Caco-2 (cell line): ENCODE measurements around the gene TSHR. TPM values are rescaled to one million over a fixed set of nuclear protein-coding genes. Genes with fewer than 3 reads are reported as not detected.
"Not testable (repeated sequence)": the region's sequence is repeated elsewhere in the genome, so short reads cannot be mapped to it uniquely, and the experiment has no call there.

ENCODE experiments used
- BruUV-seq: library from RNA; stranded (reverse); fragments of 400-500 nt; replicated peaks from 2 replicates; lab custom pipeline; 2021; lab: Mats Ljungman, UMichigan
- CTCF ChIA-PET: fragments of 300-600 bp; sonication (Branson Sonifier 250); formaldehyde crosslinking; loops from one replicate; lab custom pipeline; 2022; ENCODE audit warnings: antibody characterized with exemption; lab: Charles Lee
- POLR2A ChIA-PET: fragments of 300-600 bp; sonication (Branson Sonifier 250); formaldehyde crosslinking; loops from one replicate; lab custom pipeline; 2022; ENCODE audit warnings: antibody characterized with exemption; lab: Charles Lee
- DNase-seq, 2 experiments: peaks; one replicate each; pipeline versions ENCODE4 v3.0.0 to v3.0.0-alpha.2; 2020 to 2022
- H3K27me3 ChIP-seq: replicated peaks from 2 replicates; pipeline ENCODE4 v1.6.0; 2011; ENCODE audit warnings: low read length; ENCODE audit not compliant: control insufficient read depth, insufficient read depth
- H3K36me3 ChIP-seq: 2 replicates; pipeline ENCODE4 v1.5.1; 2011; ENCODE audit warnings: low read length; ENCODE audit not compliant: control insufficient read depth, insufficient read depth
- H3K4me1 ChIP-seq: fragments of 250-450 bp; sonication (Bioruptor Pico); 2 replicates; pipeline ENCODE4 v1.5.1; 2020; ENCODE audit warnings: mild to moderate bottlenecking
- H3K4me3 ChIP-seq: 2 replicates; pipeline ENCODE4 v1.5.1; 2011; ENCODE audit warnings: low read depth, mild to moderate bottlenecking, control low read depth, low read length
- H3K9me3 ChIP-seq: fragments of 250-450 bp; sonication (Bioruptor Pico); 2 replicates; pipeline ENCODE4 v1.5.1; 2020; ENCODE audit warnings: mild to moderate bottlenecking, moderate library complexity
- H3K27ac Mint-ChIP-seq: one replicate; pipeline ENCODE4 v1.8.0; 2022; ENCODE audit warnings: mixed read lengths; ENCODE audit not compliant: unreplicated experiment
- H3K27me3 Mint-ChIP-seq: one replicate; pipeline ENCODE4 v1.8.0; 2022; ENCODE audit warnings: mixed read lengths; ENCODE audit not compliant: insufficient read depth, unreplicated experiment
- H3K36me3 Mint-ChIP-seq: one replicate; pipeline ENCODE4 v1.8.0; 2022; ENCODE audit warnings: mild to moderate bottlenecking, mixed read lengths; ENCODE audit not compliant: insufficient read depth, unreplicated experiment
- H3K4me1 Mint-ChIP-seq: one replicate; pipeline ENCODE4 v1.8.0; 2022; ENCODE audit warnings: low read depth, mixed read lengths; ENCODE audit not compliant: unreplicated experiment
- H3K4me3 Mint-ChIP-seq: one replicate; pipeline ENCODE4 v1.8.0; 2022; ENCODE audit warnings: mild to moderate bottlenecking, moderate library complexity, mixed read lengths; ENCODE audit not compliant: unreplicated experiment
- H3K9me3 Mint-ChIP-seq: one replicate; pipeline ENCODE4 v1.8.0; 2022; ENCODE audit warnings: mixed read lengths; ENCODE audit not compliant: unreplicated experiment
- CTCF ChIP-seq, 2 experiments: fragments of 200-600 bp in 1 of 2; IDR thresholded peaks; 1 replicate in 1 of 2; 2 replicates in 1 of 2; pipeline versions ENCODE4 v1.5.1 to v1.8.0; 2011 to 2022; ENCODE audit warnings: antibody characterized with exemption in 1 of 2, control low read depth in 1 of 2, inconsistent platforms in 1 of 2, low read depth in 1 of 2, low read length in 1 of 2, mild to moderate bottlenecking in 1 of 2, moderate library complexity in 1 of 2; ENCODE audit not compliant: insufficient read depth in 1 of 2, severe bottlenecking in 1 of 2, unreplicated experiment in 1 of 2
- intact Hi-C: fragments of 100-400 bp; cut with micrococcal nuclease; formaldehyde crosslinking; loops from one replicate; pipeline ENCODE4 v1.10.0; 2022; ENCODE audit not compliant: unreplicated experiment
- total RNA-seq: library from RNA; stranded (reverse); gene quantifications from 2 replicates; pipeline ENCODE4 v1.2.3, GENCODE V29; 2022

Gene TSHR
- total RNA-seq, 1 experiment from 2014 or later: not detected

- Mint-ChIP-seq H3K9me3 (no peaks in the 10 kb centered on the region), H3K36me3 (no peaks in the 10 kb centered on the region), H3K4me1 (no peaks in the 10 kb centered on the region), H3K27me3 (peaks cover 3% of the 10 kb centered on the region), H3K27ac (no peak overlapping the region), H3K4me3 (no peak overlapping the region)
- CTCF ChIA-PET: no interaction called here
- Histone ChIP-seq H3K4me1 (no peaks in the 10 kb centered on the region), H3K27me3 (no peaks in the 10 kb centered on the region), H3K4me3 (no peak overlapping the region), H3K9me3 (no peaks in the 10 kb centered on the region), H3K36me3 (no peaks in the 10 kb centered on the region)
- intact Hi-C loops: no loop called here
- no peak for DNase-seq
- TF ChIP-seq CTCF (IDR thresholded peaks at IDR 0.05; ENCODE audit: insufficient read depth in 1 of 2, low read depth in 1 of 2, low read length in 1 of 2, severe bottlenecking in 1 of 2, unreplicated experiment in 1 of 2): no peak
- POLR2A ChIA-PET: no interaction called here
- BruUV-seq: no TSS peak
Observed at GRCh38 chr14:81018251-81018650, 62.8 kb downstream of the TSHR start.

- intact Hi-C loops: no loop called here
- no peak for DNase-seq
- no peak for TF ChIP-seq CTCF (IDR thresholded peaks at IDR 0.05; ENCODE audit: insufficient read depth in 1 of 2, low read depth in 1 of 2, low read length in 1 of 2, severe bottlenecking in 1 of 2, unreplicated experiment in 1 of 2)
- Mint-ChIP-seq H3K27me3 (peaks cover 3% of the 10 kb centered on the region), H3K4me1 (no peaks in the 10 kb centered on the region), H3K27ac (no peak overlapping the region), H3K9me3 (no peaks in the 10 kb centered on the region), H3K4me3 (no peak overlapping the region), H3K36me3 (no peaks in the 10 kb centered on the region)
- Histone ChIP-seq H3K27me3 (no peaks in the 10 kb centered on the region), H3K9me3 (no peaks in the 10 kb centered on the region), H3K36me3 (no peaks in the 10 kb centered on the region), H3K4me1 (no peaks in the 10 kb centered on the region), H3K4me3 (no peak overlapping the region)
- ChIA-PET POLR2A (no interaction called here), CTCF (no interaction called here)
- BruUV-seq: no TSS peak
Observed at GRCh38 chr14:81018684-81019083, 63.3 kb downstream of the TSHR start.

- H3K9me3 ChIP-seq, BruUV-seq, H3K4me1 Mint-ChIP-seq, H3K27me3 Mint-ChIP-seq, POLR2A ChIA-PET, H3K36me3 Mint-ChIP-seq, H3K36me3 ChIP-seq, intact Hi-C loops, H3K4me3 Mint-ChIP-seq, H3K4me3 ChIP-seq, DNase-seq, H3K4me1 ChIP-seq, CTCF ChIA-PET, H3K27ac Mint-ChIP-seq, H3K9me3 Mint-ChIP-seq, H3K27me3 ChIP-seq: not testable (repeated sequence)
Observed at GRCh38 chr14:81019113-81019512, 63.7 kb downstream of the TSHR start.
